Measurements from ENCODE around the gene FABP3.

GRCh38 chr1:31372751-31373055 is 173 bp downstream of the FABP3 start:
- TF ChIP-seq POLR2AphosphoS5 (IDR thresholded peaks at IDR 0.05; ENCODE audit: low read depth, low read length) (no peak), SPI1 (IDR thresholded peaks at IDR 0.05; ENCODE audit: low read depth, low read length) (no peak)
